Inflammatory macrophage treated with lipopolysaccharide for 4 hours (primary cell): ENCODE measurements around the gene HEXIM1.

ENCODE experiments used
- DNase-seq: peaks from one replicate; pipeline ENCODE4 v3.0.0-alpha.2; 2020

The HEXIM1 gene

DNA sequence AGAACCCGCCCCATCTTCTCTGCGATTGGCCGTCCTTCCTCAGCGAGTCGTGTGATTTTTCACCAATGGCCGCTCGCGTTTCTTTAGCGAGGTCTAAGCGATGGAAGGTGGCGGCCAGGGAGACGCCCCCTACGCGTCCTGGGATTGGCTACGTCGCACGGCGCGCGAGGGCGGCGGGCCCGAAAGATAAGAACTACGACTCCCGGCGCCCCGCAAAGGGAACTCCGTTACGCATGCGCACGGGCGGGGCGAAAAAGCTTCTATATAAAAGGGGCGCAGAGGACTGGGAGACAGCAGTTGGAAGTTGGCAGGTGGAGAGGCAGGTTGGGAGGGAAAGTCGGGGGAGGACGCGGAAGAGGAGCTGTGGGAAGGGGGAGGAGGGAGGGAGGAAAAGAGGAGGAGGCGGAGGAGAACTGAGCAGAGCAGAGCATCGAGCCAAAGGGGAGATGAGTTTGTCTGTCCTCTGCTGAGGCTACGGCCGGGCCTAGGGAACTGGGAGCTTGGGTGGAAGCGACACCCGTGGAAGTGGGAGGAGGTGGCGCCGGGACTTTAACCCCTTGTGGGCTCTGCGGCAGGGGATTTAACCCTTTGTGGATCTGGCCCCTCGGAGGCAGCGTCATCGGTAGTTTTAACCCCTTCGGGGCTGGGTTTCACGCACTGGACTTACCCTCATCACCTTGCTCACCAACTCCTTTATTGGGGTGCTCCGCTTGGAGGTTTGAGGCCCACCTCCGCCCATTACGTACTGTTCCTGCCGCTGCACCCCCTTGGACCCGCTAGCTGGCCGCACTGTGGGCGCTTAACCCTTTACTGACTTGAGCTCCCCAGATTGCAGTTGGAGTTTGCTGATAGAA, at the start of gene HEXIM1:
Gene HEXIM1, plus strand, starts transcription at position 293 of the 854 bp plus-strand sequence. CDS start 716 bp downstream, outside the sequence.
- DNase-seq = peak; percentile 100

DNA sequence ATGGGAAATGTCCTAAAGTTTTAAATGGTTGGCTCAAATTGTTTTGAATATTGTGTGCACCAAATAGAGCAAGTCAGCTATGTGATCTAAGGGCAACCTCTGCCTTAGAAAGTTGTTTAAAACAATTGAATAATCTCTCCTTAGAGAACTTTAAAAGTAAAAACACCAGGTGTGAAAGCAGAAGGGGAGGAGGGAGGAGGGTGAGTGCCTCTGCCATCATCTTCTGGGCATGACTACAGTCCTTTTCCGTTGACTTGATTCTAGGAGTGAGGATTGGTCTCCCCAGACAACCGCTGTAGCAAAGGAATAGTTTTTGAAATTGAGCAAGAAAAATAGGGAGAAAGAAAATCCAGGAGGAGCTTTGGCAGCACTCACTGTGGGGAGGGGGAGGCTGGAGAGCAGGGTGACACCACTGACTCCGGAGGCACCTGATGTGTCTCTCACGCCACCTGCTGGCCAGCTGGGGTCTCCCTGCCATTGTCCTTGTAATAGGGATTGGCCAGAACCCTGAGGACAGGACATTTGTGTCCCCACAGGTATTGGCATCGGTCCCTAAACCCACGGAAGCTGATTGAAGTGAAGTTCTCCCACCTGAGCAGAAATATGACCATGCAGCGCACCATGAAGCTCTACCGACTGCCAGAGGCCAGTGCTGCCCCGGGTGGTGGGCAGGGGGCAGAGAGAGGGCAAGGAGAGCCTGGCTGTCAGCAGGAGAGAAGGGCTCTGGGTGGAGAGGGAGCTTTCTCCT, 49.2 kb upstream of the HEXIM1 start:
- DNase-seq = peak; percentile 68

- no peak for DNase-seq
These were observed 46.8 kb upstream of the HEXIM1 start for GRCh38 chr17:45101546-45101882.

- no peak for DNase-seq
These were observed 46.1 kb upstream of the HEXIM1 start for GRCh38 chr17:45101883-45102811.

DNA sequence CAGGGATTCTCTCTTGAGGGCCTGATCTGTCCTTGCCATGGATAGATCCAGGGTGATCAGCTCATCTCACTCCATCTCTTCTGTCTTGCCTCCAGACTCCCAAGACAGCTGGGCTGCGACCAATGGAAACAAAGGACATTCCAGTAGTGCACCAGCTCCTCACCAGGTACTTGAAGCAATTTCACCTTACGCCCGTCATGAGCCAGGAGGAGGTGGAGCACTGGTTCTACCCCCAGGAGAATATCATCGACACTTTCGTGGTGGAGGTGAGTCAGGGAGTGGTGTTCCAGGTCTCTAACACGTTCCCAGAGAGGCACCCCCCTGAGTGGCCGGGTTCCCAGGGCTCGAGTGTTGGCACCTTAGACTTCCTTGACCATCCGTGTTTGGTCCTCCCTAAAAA, 45.4 kb upstream of the HEXIM1 start:
- no peak for DNase-seq

GRCh38 chr17:45103269-45103795, 44.9 kb upstream of the HEXIM1 start:
- DNase-seq = no peak

DNA sequence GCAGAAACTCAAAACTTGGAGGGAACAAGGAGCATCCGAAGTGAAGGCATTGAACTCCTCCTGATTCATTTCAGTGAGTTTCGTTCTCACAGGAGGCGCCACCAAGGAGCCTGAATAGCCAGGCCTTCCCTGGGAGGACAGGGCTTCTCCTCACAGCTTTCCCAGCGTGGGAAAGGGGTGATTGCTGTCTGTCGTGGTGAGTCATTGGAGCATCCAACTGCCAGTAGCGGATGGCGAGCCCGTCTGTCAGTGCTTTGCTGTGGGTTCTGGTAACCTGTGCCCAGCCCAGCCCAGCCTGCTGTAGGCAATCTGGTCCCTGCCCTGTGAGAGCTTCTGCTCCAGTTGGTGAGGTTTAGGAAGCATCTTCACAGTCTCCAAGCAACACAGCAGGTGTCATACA, 44.2 kb upstream of the HEXIM1 start:
- DNase-seq = no peak

GRCh38 chr17:45104497-45104896, 43.8 kb upstream of the HEXIM1 start:
- DNase-seq = no peak

- no peak for DNase-seq
These were observed 43.2 kb upstream of the HEXIM1 start for GRCh38 chr17:45104907-45105624.

- DNase-seq = no peak
These were observed 42.2 kb upstream of the HEXIM1 start for GRCh38 chr17:45106096-45106495.

GRCh38 chr17:45106582-45106981, 41.7 kb upstream of the HEXIM1 start:
- no peak for DNase-seq

GRCh38 chr17:45107293-45108010, 40.8 kb upstream of the HEXIM1 start:
- no peak for DNase-seq

DNA sequence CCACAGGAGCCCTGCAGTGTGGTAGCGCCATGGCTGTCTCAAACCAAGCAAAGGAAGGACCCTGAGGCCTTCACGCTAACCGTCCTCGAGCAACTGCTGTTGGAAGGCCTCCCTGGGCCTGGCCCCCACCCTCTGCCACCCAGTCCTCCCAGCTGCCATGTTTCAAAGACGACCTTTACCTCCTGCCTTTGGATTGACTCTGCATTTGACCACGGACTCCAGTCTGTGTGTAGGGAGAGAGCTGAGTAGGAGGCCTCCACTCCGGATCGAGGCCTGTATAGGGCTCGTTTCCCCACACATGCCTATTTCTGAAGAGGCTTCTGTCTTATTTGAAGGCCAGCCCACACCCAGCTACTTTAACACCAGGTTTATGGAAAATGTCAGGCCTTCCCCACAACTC, 40.2 kb upstream of the HEXIM1 start:
- DNase-seq = no peak

- DNase-seq = no peak
These were observed 39.4 kb upstream of the HEXIM1 start for GRCh38 chr17:45108595-45109521.

- no peak for DNase-seq
These were observed 37.3 kb upstream of the HEXIM1 start for GRCh38 chr17:45110676-45111611.

- no peak for DNase-seq
These were observed 36.4 kb upstream of the HEXIM1 start for GRCh38 chr17:45111850-45112249.

DNA sequence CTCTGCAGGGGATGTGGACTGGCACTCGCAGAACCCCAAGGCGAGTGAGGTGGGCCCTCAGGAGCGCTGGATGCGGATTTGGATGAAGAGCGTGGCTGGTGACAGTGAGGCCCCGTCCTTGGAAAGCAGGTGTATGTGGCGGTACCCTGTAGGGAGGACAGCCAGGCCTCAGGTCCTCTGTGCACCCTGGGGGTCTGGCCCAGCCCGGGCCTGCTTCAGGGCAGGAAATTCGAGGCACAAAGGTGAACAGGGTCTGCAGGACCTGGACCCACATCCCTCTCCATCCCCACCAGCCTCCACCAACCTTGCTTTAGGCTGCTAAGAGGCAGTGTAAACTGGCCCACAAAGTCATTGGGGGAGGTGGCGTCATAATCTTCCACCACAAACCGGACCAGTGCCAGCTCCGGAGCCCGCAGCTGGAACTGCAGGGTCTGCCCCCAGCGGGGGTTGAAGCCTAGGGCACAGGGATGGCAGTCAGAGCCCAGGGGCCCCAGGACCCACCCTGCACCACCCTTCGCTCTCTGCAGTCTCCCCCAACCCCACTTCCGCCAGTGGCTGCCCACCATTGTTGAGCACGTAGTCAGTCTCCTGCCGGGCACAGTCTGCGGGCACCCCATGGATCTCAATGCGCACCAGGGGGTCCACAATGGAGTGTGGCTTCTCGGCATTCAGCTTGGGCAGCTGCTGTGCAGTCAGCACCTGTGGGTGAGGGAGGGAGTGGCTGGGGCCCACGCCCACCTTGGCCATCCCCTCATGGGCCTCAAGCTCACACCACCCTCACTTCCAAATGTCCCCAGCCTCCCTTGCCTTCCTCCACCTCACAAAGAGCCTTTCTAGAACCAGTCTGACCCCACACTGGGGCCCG, 35.5 kb upstream of the HEXIM1 start:
- DNase-seq = no peak

DNA sequence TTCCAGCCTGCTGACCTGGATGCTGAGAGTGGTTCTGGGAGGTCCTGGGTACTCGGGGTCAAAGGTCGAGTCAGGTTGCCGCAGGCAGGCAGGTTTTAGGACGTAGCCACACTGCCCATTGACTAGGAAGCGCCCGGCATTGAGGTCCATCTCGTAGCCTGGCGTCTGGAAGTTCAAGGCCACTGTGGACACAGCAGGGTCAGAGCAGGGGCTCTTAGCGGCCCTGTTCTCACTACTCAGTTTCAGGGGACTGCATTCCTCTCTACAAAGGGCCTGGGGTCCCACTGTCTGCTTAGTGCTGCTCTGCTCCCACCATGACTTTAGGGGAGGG, 34.9 kb upstream of the HEXIM1 start:
- no peak for DNase-seq
